HG03432 (cell line): ENCODE results near the gene GSTM5.
"Not testable (repeated sequence)": the region's sequence is repeated elsewhere in the genome, so short reads cannot be mapped to it uniquely, and the experiment has no call there.

Experiments used
- ATAC-seq: cut with Tn5 transposase; IDR thresholded peaks from one replicate; pipeline ENCODE4 v1.9.1; 2021; ENCODE audit warnings: mild to moderate bottlenecking, moderate library complexity; ENCODE audit not compliant: unreplicated experiment

Gene GSTM5

GRCh38 chr1:109759513-109760334 lies 47.7 kb downstream of the GSTM5 start:
- ATAC-seq = no peak

- ATAC-seq = no peak
These were observed 48.7 kb downstream of the GSTM5 start for GRCh38 chr1:109760581-109761226.

- no peak for ATAC-seq
These were observed 49.4 kb downstream of the GSTM5 start for GRCh38 chr1:109761227-109762038.

- ATAC-seq = no peak
These were observed 50.1 kb downstream of the GSTM5 start for GRCh38 chr1:109762039-109762585.

GRCh38 chr1:109762821-109763645 lies 51.0 kb downstream of the GSTM5 start:
- ATAC-seq = no peak

- ATAC-seq = no peak
These were observed 51.8 kb downstream of the GSTM5 start, which contains the start of gene EPS8L3 for GRCh38 chr1:109763646-109764415. Gene EPS8L3 (minus strand): TSS chr1:109763923. CDS start chr1:109761749, 2,174 bp downstream.

GRCh38 chr1:109764561-109765482 lies 52.8 kb downstream of the GSTM5 start:
- ATAC-seq = no peak

- ATAC-seq = no peak
These were observed 53.4 kb downstream of the GSTM5 start for GRCh38 chr1:109765483-109765815.

- no peak for ATAC-seq
These were observed 54.0 kb downstream of the GSTM5 start for GRCh38 chr1:109765896-109766615.

- ATAC-seq = not testable (repeated sequence)
These were observed 55.1 kb downstream of the GSTM5 start for GRCh38 chr1:109766991-109767636.
